Memory B cell (primary cell): ENCODE results near the gene TMX2.
A peak's percentile ranks its signal among the peaks of the same experiment; 100 is the strongest.
"Not testable (repeated sequence)": the region's sequence is repeated elsewhere in the genome, so short reads cannot be mapped to it uniquely, and the experiment has no call there.

Experiments
- ATAC-seq: fragments of 150-1000 bp; cut with Tn5 transposase; 2 replicates; pipeline ENCODE4 v1.10.0; 2021; ENCODE audit warnings: low read depth, mild to moderate bottlenecking, moderate library complexity
- DNase-seq, 2 donors: peaks; one replicate each; pipeline ENCODE4 v3.0.0; 2022; ENCODE audit warnings: low spot score in 2 of 2
- H3K27ac Mint-ChIP-seq: one replicate; pipeline ENCODE4 v1.8.0; 2022; ENCODE audit warnings: mild to moderate bottlenecking, moderate library complexity, mixed read lengths
- H3K27me3 Mint-ChIP-seq: one replicate; pipeline ENCODE4 v1.8.0; 2022; ENCODE audit warnings: mixed read lengths
- H3K36me3 Mint-ChIP-seq: one replicate; pipeline ENCODE4 v1.8.0; 2022; ENCODE audit warnings: mild to moderate bottlenecking, mixed read lengths
- H3K4me1 Mint-ChIP-seq: one replicate; pipeline ENCODE4 v1.8.0; 2022; ENCODE audit warnings: mixed read lengths
- H3K4me3 Mint-ChIP-seq: one replicate; pipeline ENCODE4 v1.8.0; 2022; ENCODE audit warnings: mild to moderate bottlenecking, moderate library complexity, mixed read lengths
- H3K9me3 Mint-ChIP-seq: one replicate; pipeline ENCODE4 v1.8.0; 2022; ENCODE audit warnings: mixed read lengths

TMX2 gene

GRCh38 chr11:57699813-57700212 lies 12.6 kb upstream of the TMX2 start:
- Mint-ChIP-seq H3K27me3 (no peaks in the 10 kb centered on the region), H3K4me3 (no peak overlapping the region), H3K9me3 (no peaks in the 10 kb centered on the region), H3K27ac (no peak overlapping the region), H3K36me3 (peaks cover 27% of the 10 kb centered on the region), H3K4me1 (no peaks in the 10 kb centered on the region)
- ATAC-seq (no peak), DNase-seq (no peak)

GRCh38 chr11:57700425-57700824 lies 12.0 kb upstream of the TMX2 start:
- no peak overlapping the region for H3K27ac Mint-ChIP-seq
- H3K9me3 Mint-ChIP-seq, result no peaks in the 10 kb centered on the region
- no peaks in the 10 kb centered on the region for H3K27me3 Mint-ChIP-seq
- H3K4me1 Mint-ChIP-seq, result no peaks in the 10 kb centered on the region
- DNase-seq (no peak), ATAC-seq (no peak)
- no peak overlapping the region for H3K4me3 Mint-ChIP-seq
- H3K36me3 Mint-ChIP-seq, result peaks cover 26% of the 10 kb centered on the region

- H3K4me3 Mint-ChIP-seq, result no peak overlapping the region
- H3K27ac Mint-ChIP-seq, result no peak overlapping the region
- DNase-seq (no peak), ATAC-seq (no peak)
- no peaks in the 10 kb centered on the region for H3K9me3 Mint-ChIP-seq
- H3K36me3 Mint-ChIP-seq, result peaks cover 19% of the 10 kb centered on the region
- peaks cover 5% of the 10 kb centered on the region for H3K4me1 Mint-ChIP-seq
- no peaks in the 10 kb centered on the region for H3K27me3 Mint-ChIP-seq
Observed at GRCh38 chr11:57703341-57703740, 9.1 kb upstream of the TMX2 start.

GRCh38 chr11:57704932-57705331 lies 7.5 kb upstream of the TMX2 start:
- DNase-seq (no peak), ATAC-seq (no peak)
- H3K36me3 Mint-ChIP-seq, result peaks cover 14% of the 10 kb centered on the region
- no peak overlapping the region for H3K4me3 Mint-ChIP-seq
- peak overlapping the region; percentile 14 for H3K27ac Mint-ChIP-seq
- H3K27me3 Mint-ChIP-seq, result no peaks in the 10 kb centered on the region
- no peaks in the 10 kb centered on the region for H3K9me3 Mint-ChIP-seq
- H3K4me1 Mint-ChIP-seq, result peaks cover 11% of the 10 kb centered on the region

GRCh38 chr11:57705432-57705831 lies 7.0 kb upstream of the TMX2 start:
- H3K36me3 Mint-ChIP-seq, result peaks cover 14% of the 10 kb centered on the region

GRCh38 chr11:57709802-57710367 lies 2.5 kb upstream of the TMX2 start:
- no peak for ATAC-seq
- peaks cover 28% of the 10 kb centered on the region for H3K4me1 Mint-ChIP-seq
- DNase-seq, result no peak
- no peak overlapping the region for H3K4me3 Mint-ChIP-seq
- H3K27ac Mint-ChIP-seq, result no peak overlapping the region
- H3K9me3 Mint-ChIP-seq, result no peaks in the 10 kb centered on the region
- H3K36me3 Mint-ChIP-seq, result peaks cover 8% of the 10 kb centered on the region
- H3K27me3 Mint-ChIP-seq, result no peaks in the 10 kb centered on the region

More at GRCh38 chr11:57705432-57705831, 7.0 kb upstream of the TMX2 start:
- not testable (repeated sequence) for ATAC-seq, H3K27ac Mint-ChIP-seq, DNase-seq, H3K27me3 Mint-ChIP-seq, H3K4me3 Mint-ChIP-seq, H3K9me3 Mint-ChIP-seq
- H3K4me1 Mint-ChIP-seq, result peaks cover 14% of the 10 kb centered on the region

GRCh38 chr11:57711414-57712255 lies 758 bp upstream of the TMX2 start, which contains the start of gene MED19:
MED19 (minus strand) TSS chr11:57712215; CDS start chr11:57712179, 36 bp downstream.
- H3K4me3 Mint-ChIP-seq, result peak within 1 kb of the TSS; percentile 98
- DNase-seq, result peak; percentile 72 to 74
- no peaks in the 10 kb centered on the region for H3K9me3 Mint-ChIP-seq
- H3K36me3 Mint-ChIP-seq, result peaks cover 8% of the 10 kb centered on the region
- H3K27ac Mint-ChIP-seq, result peak within 1 kb of the TSS; percentile 95
- ATAC-seq, result peak; percentile 50
- no peaks in the 10 kb centered on the region for H3K27me3 Mint-ChIP-seq
- peaks cover 28% of the 10 kb centered on the region for H3K4me1 Mint-ChIP-seq

GRCh38 chr11:57713835-57714234 lies 1.4 kb downstream of the TMX2 start:
- Mint-ChIP-seq H3K36me3 (peaks cover 14% of the 10 kb centered on the region), H3K4me3 (peak overlapping the region; percentile 98), H3K9me3 (no peaks in the 10 kb centered on the region), H3K4me1 (peaks cover 19% of the 10 kb centered on the region), H3K27ac (peak overlapping the region; percentile 95), H3K27me3 (no peaks in the 10 kb centered on the region)
- no peak for ATAC-seq
- DNase-seq, result no peak

GRCh38 chr11:57716726-57717125 lies 4.3 kb downstream of the TMX2 start:
- not testable (repeated sequence) for H3K9me3 Mint-ChIP-seq, H3K4me1 Mint-ChIP-seq, ATAC-seq, DNase-seq, H3K27ac Mint-ChIP-seq, H3K27me3 Mint-ChIP-seq, H3K4me3 Mint-ChIP-seq
- H3K36me3 Mint-ChIP-seq, result peaks cover 13% of the 10 kb centered on the region

- Mint-ChIP-seq H3K27me3 (no peaks in the 10 kb centered on the region), H3K27ac (peak overlapping the region; percentile 6), H3K4me1 (peaks cover 3% of the 10 kb centered on the region), H3K36me3 (no peaks in the 10 kb centered on the region), H3K9me3 (no peaks in the 10 kb centered on the region), H3K4me3 (no peak overlapping the region)
- DNase-seq, result no peak
- no peak for ATAC-seq
Observed at GRCh38 chr11:57727185-57727584, 14.8 kb downstream of the TMX2 start.

- peak overlapping the region; percentile 79 for H3K27ac Mint-ChIP-seq
- ATAC-seq, result peak; percentile 6
Observed at GRCh38 chr11:57728829-57729228, 16.4 kb downstream of the TMX2 start.

GRCh38 chr11:57729479-57729878 lies 17.1 kb downstream of the TMX2 start:
- peak; percentile 98 for ATAC-seq
- H3K27me3 Mint-ChIP-seq, result no peaks in the 10 kb centered on the region
- peaks cover 3% of the 10 kb centered on the region for H3K4me1 Mint-ChIP-seq
- H3K9me3 Mint-ChIP-seq, result no peaks in the 10 kb centered on the region
- H3K4me3 Mint-ChIP-seq, result peak overlapping the region; percentile 50
- DNase-seq, result peak in 1 of 2 donors; percentile 25
- peaks cover 3% of the 10 kb centered on the region for H3K36me3 Mint-ChIP-seq
- peak overlapping the region; percentile 79 for H3K27ac Mint-ChIP-seq

More at GRCh38 chr11:57728829-57729228, 16.4 kb downstream of the TMX2 start:
- H3K27me3 Mint-ChIP-seq, result no peaks in the 10 kb centered on the region
- no peak overlapping the region for H3K4me3 Mint-ChIP-seq
- peaks cover 3% of the 10 kb centered on the region for H3K4me1 Mint-ChIP-seq
- H3K36me3 Mint-ChIP-seq, result no peaks in the 10 kb centered on the region
- H3K9me3 Mint-ChIP-seq, result no peaks in the 10 kb centered on the region
- DNase-seq, result no peak

GRCh38 chr11:57732661-57733060 lies 20.3 kb downstream of the TMX2 start:
- H3K36me3 Mint-ChIP-seq, result peaks cover 5% of the 10 kb centered on the region

GRCh38 chr11:57735619-57736298 lies 23.4 kb downstream of the TMX2 start:
- H3K27ac Mint-ChIP-seq, result no peak overlapping the region
- DNase-seq (no peak), ATAC-seq (no peak)
- no peaks in the 10 kb centered on the region for H3K9me3 Mint-ChIP-seq
- peaks cover under 1% of the 10 kb centered on the region for H3K4me1 Mint-ChIP-seq
- H3K4me3 Mint-ChIP-seq, result no peak overlapping the region
- H3K27me3 Mint-ChIP-seq, result no peaks in the 10 kb centered on the region
- peaks cover 13% of the 10 kb centered on the region for H3K36me3 Mint-ChIP-seq

More at GRCh38 chr11:57732661-57733060, 20.3 kb downstream of the TMX2 start:
- no peak for DNase-seq
- Mint-ChIP-seq H3K9me3 (no peaks in the 10 kb centered on the region), H3K27ac (no peak overlapping the region), H3K4me3 (no peak overlapping the region), H3K27me3 (no peaks in the 10 kb centered on the region), H3K4me1 (peaks cover 3% of the 10 kb centered on the region)
- ATAC-seq, result no peak
